ENCODE measurements around the gene ANKRD40.
"Not testable (repeated sequence)": the region's sequence is repeated elsewhere in the genome, so short reads cannot be mapped to it uniquely, and the experiment has no call there.

Gene ANKRD40

GRCh38 chr17:50710650-50711049 is 2.9 kb upstream of the ANKRD40 start:
- no peak for DNase-seq

- no peak for DNase-seq
Observed at GRCh38 chr17:50710025-50710424, 2.3 kb upstream of the ANKRD40 start.

DNA sequence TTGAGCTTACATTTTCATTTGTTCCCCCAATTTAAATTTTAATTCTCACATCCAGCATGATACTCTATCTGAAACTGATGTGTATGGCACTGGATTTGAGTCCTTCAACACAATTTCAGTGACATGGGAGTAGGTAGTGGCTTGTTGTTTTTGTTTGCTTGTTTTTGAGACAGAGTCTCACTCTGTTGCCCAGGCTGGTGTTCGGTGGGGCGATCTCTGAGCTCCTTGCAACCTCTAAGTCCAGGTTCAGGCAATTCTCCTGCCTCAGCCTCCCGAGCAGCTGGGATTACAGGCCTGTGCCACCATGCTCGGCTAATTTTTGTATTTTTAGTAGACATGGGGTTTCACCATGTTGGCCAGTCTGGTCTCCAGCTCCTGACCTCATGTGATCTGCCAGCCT is 1.3 kb upstream of the ANKRD40 start:
- not testable (repeated sequence) for DNase-seq

GRCh38 chr17:50708050-50709000 is 611 bp upstream of the ANKRD40 start:
- DNase-seq: peak; percentile 24

DNA sequence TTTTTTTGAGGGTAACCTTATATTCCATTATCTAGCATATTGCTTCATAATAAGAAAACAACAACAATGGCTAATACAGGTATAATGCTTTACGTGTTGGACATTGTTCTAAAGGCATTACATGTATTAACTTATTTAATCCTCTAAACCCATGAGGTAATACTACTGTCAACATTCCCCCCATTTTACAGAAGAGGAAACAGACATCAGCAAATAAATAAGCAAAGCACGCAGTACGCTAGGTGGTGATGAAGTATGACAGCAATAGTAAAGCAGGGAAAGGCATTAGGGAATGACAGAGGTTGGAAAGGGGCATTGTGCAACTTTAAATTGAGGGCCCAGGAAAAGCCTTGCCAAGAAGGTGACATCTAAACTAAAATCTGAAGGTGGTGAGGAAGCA is 4.6 kb downstream of the ANKRD40 start:
- no peak for DNase-seq

- DNase-seq: no peak
Observed at GRCh38 chr17:50699410-50699809, 8.3 kb downstream of the ANKRD40 start.

- DNase-seq: no peak
Observed at GRCh38 chr17:50697663-50698272, 9.9 kb downstream of the ANKRD40 start.

DNA sequence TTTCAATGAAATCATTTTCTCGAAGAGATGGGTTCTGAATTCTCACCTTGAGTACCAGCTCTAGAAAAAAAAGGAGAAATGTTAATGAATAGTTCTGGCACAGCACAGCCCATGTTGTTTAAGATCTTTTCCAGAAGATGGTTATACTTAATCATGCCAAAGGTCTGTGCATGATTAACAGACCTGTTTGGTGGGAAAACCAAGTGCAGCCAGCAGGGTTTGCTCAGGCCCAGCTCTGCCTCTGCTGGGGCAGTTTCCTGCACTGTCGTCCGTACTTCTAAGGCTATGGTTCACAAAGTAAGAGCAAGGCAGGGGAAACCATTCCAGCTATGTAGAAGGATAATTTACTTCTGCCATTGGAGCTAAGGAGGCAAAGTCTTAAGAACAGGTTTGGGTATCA is 10.7 kb downstream of the ANKRD40 start:
- no peak for DNase-seq

- DNase-seq: no peak
Observed at GRCh38 chr17:50696365-50696879, 11.3 kb downstream of the ANKRD40 start.

- no peak for DNase-seq
Observed at GRCh38 chr17:50693036-50693682, 14.6 kb downstream of the ANKRD40 start.

- no peak for DNase-seq
Observed at GRCh38 chr17:50692448-50693035, 15.2 kb downstream of the ANKRD40 start.

DNA sequence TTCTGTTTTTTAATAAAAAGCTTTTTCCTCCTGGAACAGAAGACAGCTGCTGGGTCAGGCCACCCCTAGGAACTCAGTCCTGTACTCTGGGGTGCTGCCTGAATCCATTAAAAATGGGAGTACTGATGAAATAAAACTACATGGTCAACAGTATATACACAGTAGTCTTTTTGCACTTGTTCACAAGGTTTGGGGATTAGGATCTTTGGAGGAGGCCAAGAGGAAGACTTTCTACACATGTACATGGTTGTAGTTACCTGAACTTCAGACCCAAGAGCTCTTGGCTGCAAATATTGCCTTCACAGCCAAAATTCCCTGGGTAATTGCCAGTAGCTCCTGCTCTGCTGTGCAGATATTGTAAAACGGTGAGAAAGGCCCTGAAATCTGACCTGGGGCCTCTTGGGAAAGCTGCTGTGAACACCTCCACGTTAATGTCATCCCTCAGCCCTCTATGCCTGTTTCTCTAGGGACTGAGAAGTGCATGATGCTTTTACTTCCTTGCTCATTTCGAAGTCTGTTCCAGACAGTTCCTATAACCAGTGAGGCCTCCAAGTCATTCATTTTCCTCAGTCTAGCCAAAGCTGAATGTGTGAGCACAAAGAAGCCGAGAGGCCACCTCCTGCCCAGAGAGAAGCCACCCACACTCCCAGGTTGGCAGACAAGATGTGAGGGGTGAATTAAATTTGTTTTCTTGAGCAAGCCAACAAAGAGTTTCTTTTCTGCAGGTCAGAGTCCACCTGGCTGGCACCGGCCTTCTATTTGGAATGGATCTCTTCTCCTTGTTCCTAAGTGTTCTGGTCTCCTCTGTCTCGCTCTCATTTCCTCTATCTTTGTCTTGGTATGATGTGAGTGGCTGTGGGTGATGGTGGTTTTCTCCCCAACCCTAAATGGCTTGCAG is 15.9 kb downstream of the ANKRD40 start:
- no peak for DNase-seq

- DNase-seq: no peak
Observed at GRCh38 chr17:50690887-50691549, 16.7 kb downstream of the ANKRD40 start.

GRCh38 chr17:50689956-50690886 is 17.5 kb downstream of the ANKRD40 start:
- DNase-seq: no peak

- no peak for DNase-seq
Observed at GRCh38 chr17:50689251-50689650, 18.5 kb downstream of the ANKRD40 start.

- DNase-seq: no peak
Observed at GRCh38 chr17:50688245-50688644, 19.5 kb downstream of the ANKRD40 start.

GRCh38 chr17:50687200-50688066 is 20.3 kb downstream of the ANKRD40 start:
- no peak for DNase-seq

DNA sequence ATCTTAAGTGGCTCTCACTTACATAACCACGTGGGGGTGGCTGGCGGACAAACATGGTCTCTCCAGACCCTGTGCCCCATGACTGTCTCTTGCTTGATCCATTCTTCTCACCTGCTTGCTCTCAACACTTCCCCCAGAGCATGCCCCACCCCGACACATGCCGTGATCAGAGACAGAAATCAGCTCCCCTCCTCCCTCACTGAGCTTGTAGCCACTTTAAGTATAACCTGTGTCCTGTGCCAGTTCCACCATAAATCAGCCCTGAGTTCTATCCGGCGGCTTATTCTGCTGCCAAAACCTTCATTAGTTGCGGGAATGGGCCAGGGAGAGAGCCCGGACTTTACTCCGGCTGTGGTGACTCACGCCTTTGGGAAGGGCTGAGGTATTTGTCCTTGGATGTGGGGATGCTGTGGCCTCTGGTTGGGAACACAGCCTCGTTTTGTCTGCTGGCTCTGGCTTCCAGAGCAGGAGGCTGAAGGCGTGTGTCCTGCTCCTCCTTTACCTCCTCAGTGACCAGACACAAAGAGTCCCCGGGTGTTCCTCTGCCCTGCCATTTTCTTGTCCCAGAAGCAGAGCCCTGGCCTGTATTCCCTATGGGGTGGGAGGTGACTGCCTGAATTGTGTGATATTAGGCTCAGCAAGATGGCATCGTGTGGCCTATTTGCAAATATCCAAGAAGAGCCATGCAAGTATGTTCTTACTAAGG is 21.1 kb downstream of the ANKRD40 start:
- DNase-seq: no peak
